ENCODE measurements around the gene UGT1A3.
A peak's percentile ranks its signal among the peaks of the same experiment; 100 is the strongest.

- TF ChIP-seq CTCF (optimal IDR thresholded peaks at IDR 0.05 in 1 of 3, IDR thresholded peaks at IDR 0.05 in 1 of 3, conservative IDR thresholded peaks at IDR 0.05 in 1 of 3; ENCODE audit: extremely low read depth in 1 of 3, insufficient read depth in 2 of 3, low read length in 3 of 3) = peak; percentile 4 to 30 (median 6)
- TF ChIP-seq EZH2 (IDR thresholded peaks at IDR 0.05; ENCODE audit: low read length) = no peak
These were observed 78.5 kb downstream of the UGT1A3 start for GRCh38 chr2:233807215-233807865.
